GM03348 (cell line): ENCODE results near the gene DPH5.
"Not testable (repeated sequence)": the region's sequence is repeated elsewhere in the genome, so short reads cannot be mapped to it uniquely, and the experiment has no call there.

Source experiments
- DNase-seq: peaks from one replicate; pipeline ENCODE4 v3.0.0; 2012; ENCODE audit warnings: low spot score

DPH5 gene

DNA sequence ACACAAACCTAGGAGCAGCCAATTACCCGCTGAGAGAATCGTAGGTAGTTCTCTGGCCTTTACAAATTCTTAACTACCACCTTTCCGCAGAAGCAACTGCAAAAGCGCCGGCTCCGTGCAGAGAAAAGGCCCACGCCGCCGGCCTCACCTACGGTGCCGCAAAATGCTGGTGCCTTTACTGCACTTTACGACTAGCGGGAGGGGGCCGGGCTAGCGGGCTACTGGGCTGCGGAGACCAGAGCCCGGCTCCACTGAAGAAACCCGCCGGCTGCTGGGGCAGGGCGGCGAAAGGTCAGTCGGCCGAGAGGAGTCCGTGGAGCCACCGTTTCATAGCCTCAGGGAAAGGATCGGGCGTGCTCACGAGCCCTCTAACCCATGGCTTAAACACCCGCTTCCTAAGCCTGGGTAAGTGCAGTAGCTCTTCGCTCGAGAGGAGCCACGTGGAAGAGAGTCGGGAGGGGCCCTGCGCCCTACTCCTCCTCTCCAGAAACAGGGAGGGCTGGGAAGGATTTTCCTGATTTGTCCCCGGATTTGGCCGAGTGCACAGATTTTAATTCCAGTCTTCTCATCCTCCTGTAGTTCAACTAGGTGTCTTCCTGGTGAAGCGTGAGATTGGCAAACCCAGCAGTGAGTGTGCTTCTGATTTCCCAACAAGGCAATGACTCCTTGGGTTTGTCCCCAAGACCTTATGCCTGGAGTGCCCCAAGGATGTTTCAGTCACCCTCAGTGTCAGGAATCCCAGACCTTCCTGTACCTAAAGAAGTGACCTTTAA, at the start of gene DPH5:
DPH5 (minus strand) TSS at position 128 of the 773 bp plus-strand sequence. CDS start 341 bp downstream, outside the sequence.
- DNase-seq, result peak; percentile 94

DNA sequence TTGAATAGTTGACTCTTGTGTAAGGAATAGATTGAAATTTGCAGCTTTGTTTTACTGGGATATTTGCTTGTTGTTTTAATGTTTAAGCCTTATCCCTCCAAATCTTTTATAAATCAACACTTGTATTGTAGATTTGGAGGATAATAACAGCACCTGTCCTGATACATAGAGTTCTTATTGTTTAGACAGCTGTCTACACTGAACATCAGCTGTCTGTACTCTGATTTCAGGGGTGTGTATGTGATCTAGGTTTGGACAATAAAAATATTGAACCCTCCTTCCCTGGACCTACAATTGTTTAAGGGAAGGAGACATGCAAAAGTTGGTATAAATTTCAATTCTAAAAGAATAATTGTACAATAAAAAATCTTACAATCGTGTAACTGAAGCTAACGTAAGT, 48.3 kb upstream of the DPH5 start:
- DNase-seq, result no peak

GRCh38 chr1:101071470-101071891, 45.9 kb upstream of the DPH5 start:
- no peak for DNase-seq

- no peak for DNase-seq
Observed at GRCh38 chr1:101069158-101069557, 43.6 kb upstream of the DPH5 start.

- not testable (repeated sequence) for DNase-seq
Observed at GRCh38 chr1:101066937-101067335, 41.4 kb upstream of the DPH5 start.

GRCh38 chr1:101066260-101066936, 40.8 kb upstream of the DPH5 start:
- no peak for DNase-seq

DNA sequence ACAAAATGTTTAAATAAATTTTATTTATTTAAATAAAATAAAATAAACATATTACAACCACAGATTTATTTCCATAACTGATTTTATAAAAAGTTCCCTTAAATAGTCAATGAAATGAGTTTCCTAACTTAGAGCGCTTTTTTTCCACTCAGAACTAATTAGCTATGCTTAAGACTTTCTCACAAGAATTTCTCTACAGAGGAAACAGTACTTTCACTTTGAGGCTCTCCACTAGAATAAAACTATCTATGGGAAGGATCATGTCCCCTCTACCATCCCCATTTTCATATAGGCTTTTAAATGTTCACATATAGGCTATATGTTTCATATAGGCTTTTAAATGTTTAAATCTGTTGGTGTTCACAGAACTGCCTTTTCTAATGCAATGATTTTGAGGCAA, 40.0 kb upstream of the DPH5 start:
- DNase-seq, result no peak

DNA sequence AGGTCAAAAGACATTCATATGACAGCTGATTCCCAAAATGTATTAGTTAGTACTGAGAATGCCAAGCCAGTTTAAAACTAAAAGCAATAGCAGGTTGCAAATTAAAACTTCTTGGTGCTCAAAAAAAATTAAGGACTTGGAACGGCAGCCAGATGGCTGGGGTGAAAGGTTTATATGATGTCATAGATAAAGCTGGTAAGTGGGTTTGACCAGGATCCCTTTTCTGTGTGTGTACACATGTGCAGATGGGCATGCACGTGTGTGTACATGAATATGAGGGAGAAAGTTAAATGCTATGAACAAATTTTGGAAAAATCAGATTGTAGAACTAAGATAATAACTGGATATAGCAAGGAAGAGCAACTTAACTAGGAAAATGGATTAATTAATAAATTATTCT, 39.1 kb upstream of the DPH5 start:
- DNase-seq, result no peak

DNA sequence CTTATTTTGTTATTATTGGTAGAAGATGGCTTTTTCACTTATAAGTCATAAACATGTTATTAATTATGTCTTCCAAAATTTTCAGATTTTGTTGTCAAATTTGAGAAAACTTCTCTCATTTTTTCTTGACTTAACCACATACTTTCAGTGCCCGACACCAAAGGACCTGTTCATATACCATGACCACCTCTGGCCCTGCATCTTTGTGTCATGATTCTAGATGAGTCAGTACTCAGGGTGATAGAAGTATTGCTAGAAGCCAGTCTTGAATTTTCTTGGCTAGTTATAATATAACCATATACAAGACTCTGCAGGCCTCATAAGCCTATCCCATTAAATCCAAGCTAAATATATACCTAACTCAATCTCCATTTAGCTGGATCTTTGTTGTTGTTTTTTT, 35.4 kb upstream of the DPH5 start:
- DNase-seq, result no peak

DNA sequence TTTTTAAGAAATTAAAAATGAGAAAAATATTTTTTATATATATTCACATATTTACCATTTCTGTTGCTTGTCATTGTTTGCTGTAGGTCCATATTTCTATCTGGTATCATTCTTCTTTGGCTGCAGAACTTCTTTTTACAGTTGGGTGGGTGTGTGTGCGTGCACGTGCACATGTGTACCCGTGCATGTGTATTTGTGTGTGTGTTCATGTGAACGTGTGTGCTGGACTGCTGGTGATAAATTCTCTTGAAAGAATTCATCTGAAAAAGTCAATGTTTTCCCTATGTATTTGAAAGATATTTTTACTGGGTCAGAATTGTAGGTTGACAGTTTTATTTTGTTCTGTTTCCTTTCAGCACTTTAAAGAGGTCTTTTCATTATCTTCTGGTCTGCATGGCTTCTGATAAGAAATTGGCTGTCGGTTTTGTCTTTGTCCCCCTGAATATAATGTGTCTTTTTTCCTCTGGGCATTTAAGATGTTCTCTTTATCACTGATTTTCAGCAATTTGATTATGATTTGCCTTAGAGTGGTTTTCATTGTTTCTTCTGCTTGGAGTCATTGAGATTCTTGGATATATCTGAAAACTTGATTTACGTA, 34.5 kb upstream of the DPH5 start:
- no peak for DNase-seq

- peak; percentile 13 for DNase-seq
Observed at GRCh38 chr1:101055623-101056022, 30.0 kb upstream of the DPH5 start.

DNA sequence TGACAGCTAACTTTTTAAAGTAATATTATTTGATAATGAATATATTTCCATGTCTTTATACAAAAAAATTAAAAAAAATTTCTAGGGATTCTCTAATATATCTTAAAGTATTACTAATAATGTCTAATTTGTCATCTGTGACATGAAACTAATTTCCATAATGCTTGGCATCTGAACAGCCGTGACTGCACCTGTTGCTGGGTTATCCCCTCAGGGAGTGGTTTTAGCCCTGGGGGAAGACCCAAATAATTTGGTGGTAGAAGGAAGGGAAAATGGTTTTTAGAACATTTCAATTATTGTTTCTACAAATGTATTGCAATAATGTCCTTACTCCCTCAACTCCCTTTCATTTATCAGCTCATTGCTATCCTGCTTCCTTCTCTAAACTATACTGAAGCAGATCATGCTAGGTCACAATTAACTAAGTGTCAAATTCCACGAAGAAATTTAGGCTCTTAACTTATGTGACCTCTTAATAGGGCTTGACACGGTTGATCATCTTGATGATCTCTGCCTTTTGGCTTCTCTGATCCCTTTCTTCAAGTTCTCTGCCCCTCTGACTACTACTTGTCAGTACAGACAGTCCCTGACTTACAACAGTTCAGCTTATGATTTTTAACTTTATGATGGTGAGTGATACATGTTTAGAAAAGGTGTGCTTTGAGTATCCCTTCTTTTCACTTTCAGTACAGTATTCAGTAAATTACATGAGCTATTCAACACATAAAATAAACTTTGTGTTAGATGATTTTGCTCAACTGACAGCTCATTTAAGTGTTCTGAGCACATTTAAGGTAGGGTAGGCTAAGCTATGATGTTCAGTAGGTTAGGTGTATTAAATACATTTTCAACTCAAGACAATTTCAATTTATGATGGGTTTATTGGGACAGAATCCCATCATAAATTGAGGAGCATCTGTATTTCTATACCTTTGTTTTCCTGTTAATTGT, 26.4 kb upstream of the DPH5 start:
- no peak for DNase-seq

- DNase-seq, result no peak
Observed at GRCh38 chr1:101050869-101051268, 25.3 kb upstream of the DPH5 start.

GRCh38 chr1:101044749-101045148, 19.2 kb upstream of the DPH5 start:
- no peak for DNase-seq

DNA sequence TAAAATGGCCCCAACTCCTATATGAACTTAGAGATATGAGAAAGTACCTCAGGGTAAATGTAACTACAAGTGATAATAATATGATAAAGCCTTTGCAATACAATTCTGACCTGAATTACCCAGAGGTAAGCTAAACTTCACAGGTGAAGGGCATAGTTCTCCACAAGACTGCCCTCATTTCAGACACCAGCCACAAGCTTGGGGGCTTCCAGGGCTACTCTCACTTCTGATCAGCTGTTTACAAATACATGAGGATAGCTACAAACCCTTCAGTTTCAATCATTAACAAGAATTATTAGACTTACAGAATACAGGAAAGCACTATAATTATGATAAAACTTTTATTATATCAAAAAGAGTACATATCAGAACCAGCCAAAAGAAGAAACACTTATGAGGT, 18.7 kb upstream of the DPH5 start:
- no peak for DNase-seq

DNA sequence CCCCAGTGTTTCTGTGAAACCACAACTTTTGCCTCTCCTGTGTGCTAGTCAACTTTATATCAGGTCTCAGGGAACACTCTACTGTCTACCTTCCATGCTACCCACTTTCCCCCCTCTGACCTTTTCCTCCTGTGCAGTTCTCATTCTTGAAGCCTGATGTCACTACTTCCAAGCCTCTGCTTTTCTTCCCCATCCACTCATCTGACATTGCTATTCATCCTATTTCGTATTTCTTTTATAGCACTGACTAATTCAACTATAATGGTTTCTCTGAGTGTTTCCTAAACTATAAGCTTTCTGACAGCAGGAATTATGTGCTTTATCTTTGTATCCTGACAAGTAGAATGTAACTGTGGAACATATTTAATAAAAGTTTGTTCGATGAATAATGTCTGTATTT, 18.2 kb upstream of the DPH5 start:
- DNase-seq, result peak; percentile 44

DNA sequence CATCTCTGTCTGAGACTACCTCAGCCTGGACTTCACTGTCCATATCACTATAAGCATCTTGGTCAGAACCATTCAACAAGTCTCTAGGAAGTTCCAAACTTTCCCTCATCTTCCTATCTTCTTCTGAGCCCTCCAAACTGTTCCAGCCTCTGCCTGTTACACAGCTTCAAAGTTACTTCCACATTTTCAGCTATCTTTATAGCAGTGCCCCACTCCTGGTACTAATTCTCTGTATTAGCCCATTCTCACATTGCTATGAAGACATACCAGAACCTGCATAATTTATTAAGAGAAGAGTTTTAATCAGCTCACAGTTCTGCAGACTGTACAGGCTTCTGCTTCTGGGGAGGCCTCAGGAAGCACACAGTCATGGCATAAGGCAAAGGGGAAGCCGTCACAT, 15.7 kb upstream of the DPH5 start:
- DNase-seq, result no peak

DNA sequence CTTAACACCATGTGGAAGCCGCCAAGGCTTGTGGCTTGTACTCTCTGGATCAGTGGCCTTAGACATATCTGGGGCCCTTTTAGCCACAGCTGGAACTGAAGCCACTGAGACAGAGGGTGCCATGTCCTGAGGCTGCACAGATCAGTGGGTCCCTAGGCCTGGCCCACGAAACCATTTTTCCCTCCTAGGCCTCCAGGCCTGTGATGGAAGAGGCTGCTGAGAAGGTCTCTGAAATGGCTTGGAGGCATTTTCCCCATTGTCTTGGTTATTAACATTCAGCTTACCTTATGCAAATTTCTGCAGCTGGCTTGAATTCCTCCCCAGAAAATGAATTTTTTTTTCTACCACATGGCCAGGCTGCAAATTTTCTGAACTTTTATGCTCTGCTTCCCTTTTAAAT, 15.1 kb upstream of the DPH5 start:
- no peak for DNase-seq

GRCh38 chr1:101039245-101039644, 13.7 kb upstream of the DPH5 start:
- no peak for DNase-seq

GRCh38 chr1:101037316-101037715, 11.7 kb upstream of the DPH5 start:
- no peak for DNase-seq

DNA sequence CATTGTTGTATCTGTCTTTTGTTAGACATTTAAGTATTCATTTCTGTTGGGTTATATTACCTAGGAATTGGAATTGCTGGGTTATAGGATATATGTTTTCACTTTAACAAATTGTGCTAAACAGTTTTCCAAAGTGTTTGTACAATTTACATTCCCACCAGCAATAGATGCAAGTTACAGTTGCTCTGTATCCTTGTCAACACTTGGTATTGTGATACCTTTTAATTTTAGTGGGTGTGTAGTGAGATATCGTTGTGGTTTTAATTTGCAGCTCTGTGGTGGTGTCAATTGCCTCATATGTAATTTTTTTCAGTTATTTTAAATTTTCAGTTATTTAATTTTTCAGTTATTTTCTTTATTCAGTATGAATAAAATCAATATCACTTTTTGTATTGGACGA, 7.4 kb upstream of the DPH5 start:
- no peak for DNase-seq

GRCh38 chr1:101032129-101032528, 6.5 kb upstream of the DPH5 start:
- DNase-seq, result not testable (repeated sequence)
